HL-60 (cell line): ENCODE results near the gene TRIM62.

Source experiments
- DNase-seq, 2 experiments: peaks; one replicate each; pipeline ENCODE4 v3.0.0-alpha.2; 2010 to 2020; ENCODE audit warnings: low read depth in 1 of 2, low spot score in 1 of 2
- H3K27ac ChIP-seq: fragments of 250-450 bp; sonication (Bioruptor Pico); replicated peaks from 2 replicates; pipeline ENCODE4 v1.5.1; 2020; ENCODE audit warnings: mild to moderate bottlenecking, moderate library complexity
- H3K27me3 ChIP-seq: fragments of 250-450 bp; sonication (Bioruptor Pico); 2 replicates; pipeline ENCODE4 v1.5.1; 2021; ENCODE audit warnings: mild to moderate bottlenecking, moderate library complexity; ENCODE audit not compliant: insufficient read depth, poor library complexity, severe bottlenecking
- H3K4me3 ChIP-seq: replicated peaks from 2 replicates; pipeline ENCODE4 v1.5.1; 2011; ENCODE audit warnings: mild to moderate bottlenecking, control low read depth, low read length; ENCODE audit not compliant: insufficient read depth
- GABPA ChIP-seq: IDR thresholded peaks from 2 replicates; pipeline ENCODE4 v1.6.1; 2012; ENCODE audit warnings: low read depth
- POLR2AphosphoS5 ChIP-seq: IDR thresholded peaks from 2 replicates; pipeline ENCODE4 v1.6.1; 2012; ENCODE audit warnings: low read depth
- SPI1 ChIP-seq: IDR thresholded peaks from 2 replicates; pipeline ENCODE4 v1.6.1; 2012; ENCODE audit warnings: low read depth, mild to moderate bottlenecking, borderline replicate concordance
- TF ChIP-seq, protein P1 (sequence below): IDR thresholded peaks from one replicate; pipeline ENCODE4 v1.5.1; 2011; ENCODE audit warnings: low read length, control low read depth, inconsistent platforms; ENCODE audit not compliant: insufficient read depth
- TF ChIP-seq, protein P2 (sequence below): IDR thresholded peaks from 2 replicates; pipeline ENCODE4 v1.6.1; 2012; ENCODE audit warnings: low read depth; ENCODE audit not compliant: insufficient replicate concordance

TRIM62 gene

DNA sequence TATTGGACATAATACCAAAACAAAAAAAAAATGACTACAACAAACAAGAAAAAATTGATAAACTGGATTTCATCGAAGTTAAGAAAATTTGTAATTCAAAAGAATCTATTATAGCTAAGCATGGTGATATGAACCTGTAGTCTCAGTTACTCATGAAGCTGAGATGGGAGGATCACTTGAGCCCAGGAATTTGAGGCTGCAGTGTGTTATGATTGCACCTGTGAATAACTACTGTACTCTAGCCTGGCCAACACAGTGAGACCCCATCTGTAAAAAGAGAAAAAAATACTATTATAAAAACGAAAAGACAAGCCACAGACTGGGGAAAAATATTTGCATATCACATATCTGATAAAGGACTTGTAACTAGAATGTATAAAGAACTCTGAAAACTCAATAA is 24.5 kb upstream of the TRIM62 start:
- TF ChIP-seq, protein P1, sequence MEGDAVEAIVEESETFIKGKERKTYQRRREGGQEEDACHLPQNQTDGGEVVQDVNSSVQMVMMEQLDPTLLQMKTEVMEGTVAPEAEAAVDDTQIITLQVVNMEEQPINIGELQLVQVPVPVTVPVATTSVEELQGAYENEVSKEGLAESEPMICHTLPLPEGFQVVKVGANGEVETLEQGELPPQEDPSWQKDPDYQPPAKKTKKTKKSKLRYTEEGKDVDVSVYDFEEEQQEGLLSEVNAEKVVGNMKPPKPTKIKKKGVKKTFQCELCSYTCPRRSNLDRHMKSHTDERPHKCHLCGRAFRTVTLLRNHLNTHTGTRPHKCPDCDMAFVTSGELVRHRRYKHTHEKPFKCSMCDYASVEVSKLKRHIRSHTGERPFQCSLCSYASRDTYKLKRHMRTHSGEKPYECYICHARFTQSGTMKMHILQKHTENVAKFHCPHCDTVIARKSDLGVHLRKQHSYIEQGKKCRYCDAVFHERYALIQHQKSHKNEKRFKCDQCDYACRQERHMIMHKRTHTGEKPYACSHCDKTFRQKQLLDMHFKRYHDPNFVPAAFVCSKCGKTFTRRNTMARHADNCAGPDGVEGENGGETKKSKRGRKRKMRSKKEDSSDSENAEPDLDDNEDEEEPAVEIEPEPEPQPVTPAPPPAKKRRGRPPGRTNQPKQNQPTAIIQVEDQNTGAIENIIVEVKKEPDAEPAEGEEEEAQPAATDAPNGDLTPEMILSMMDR, result no peak
- TF ChIP-seq SPI1 (no peak), POLR2AphosphoS5 (no peak), GABPA (no peak)
- TF ChIP-seq, protein P2, sequence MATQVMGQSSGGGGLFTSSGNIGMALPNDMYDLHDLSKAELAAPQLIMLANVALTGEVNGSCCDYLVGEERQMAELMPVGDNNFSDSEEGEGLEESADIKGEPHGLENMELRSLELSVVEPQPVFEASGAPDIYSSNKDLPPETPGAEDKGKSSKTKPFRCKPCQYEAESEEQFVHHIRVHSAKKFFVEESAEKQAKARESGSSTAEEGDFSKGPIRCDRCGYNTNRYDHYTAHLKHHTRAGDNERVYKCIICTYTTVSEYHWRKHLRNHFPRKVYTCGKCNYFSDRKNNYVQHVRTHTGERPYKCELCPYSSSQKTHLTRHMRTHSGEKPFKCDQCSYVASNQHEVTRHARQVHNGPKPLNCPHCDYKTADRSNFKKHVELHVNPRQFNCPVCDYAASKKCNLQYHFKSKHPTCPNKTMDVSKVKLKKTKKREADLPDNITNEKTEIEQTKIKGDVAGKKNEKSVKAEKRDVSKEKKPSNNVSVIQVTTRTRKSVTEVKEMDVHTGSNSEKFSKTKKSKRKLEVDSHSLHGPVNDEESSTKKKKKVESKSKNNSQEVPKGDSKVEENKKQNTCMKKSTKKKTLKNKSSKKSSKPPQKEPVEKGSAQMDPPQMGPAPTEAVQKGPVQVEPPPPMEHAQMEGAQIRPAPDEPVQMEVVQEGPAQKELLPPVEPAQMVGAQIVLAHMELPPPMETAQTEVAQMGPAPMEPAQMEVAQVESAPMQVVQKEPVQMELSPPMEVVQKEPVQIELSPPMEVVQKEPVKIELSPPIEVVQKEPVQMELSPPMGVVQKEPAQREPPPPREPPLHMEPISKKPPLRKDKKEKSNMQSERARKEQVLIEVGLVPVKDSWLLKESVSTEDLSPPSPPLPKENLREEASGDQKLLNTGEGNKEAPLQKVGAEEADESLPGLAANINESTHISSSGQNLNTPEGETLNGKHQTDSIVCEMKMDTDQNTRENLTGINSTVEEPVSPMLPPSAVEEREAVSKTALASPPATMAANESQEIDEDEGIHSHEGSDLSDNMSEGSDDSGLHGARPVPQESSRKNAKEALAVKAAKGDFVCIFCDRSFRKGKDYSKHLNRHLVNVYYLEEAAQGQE, result no peak
- DNase-seq, result no peak
- no peak overlapping the region for H3K4me3 ChIP-seq

DNA sequence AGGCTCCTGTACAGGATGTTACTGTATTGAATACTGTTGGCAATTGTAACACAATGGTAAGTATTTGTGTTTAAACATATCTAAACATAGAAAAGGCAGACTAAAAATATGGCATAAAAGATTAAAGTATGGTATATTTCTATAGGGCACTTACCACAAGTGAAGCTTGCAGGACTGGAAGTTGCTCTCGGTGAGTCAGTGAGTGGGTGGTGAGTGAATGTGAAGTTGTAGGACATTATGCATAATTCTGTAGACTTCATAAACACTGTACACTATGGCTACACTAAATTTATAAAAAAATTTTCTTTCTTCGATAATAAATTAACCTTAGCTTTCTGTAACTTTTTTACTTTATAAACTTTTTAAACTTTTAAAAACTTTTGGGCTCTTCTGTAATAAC is 13.7 kb upstream of the TRIM62 start:
- TF ChIP-seq GABPA (no peak), POLR2AphosphoS5 (no peak), SPI1 (no peak)
- TF ChIP-seq, protein P1, result no peak
- TF ChIP-seq, protein P2, result no peak
- Histone ChIP-seq H3K4me3 (no peak overlapping the region), H3K27ac (no peak overlapping the region), H3K27me3 (peaks cover 19% of the 10 kb centered on the region)
- no peak for DNase-seq

More for the DNA sequence above, 24.5 kb upstream of the TRIM62 start:
- H3K27ac ChIP-seq, result no peak overlapping the region
- H3K27me3 ChIP-seq, result no peaks in the 10 kb centered on the region

DNA sequence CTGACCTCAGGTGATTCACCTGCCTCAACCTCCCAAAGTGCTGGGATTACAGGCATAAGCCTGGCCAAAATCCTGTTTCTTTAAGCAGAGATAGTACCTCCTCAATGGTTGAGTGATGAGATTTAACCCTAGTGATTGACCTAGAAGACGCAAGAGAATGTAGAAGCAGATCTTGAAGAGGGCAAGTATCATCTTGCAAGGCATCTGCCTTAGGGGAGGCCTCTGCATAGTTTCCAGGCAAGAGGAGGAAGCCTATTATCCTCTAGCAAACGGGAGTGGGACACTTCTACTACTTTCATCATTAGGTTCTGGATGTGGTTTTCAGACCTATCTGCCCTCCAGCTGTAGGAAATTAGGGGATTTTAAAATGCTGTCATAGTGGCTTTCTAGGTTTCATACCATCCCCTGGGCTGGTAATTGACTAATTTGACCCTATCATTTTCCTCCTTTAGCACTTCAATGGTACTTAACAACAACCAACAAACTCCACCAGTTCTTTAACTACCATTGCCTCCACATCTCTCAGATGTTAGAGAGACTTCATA is 10.0 kb upstream of the TRIM62 start:
- DNase-seq, result no peak
- Histone ChIP-seq H3K4me3 (no peak overlapping the region), H3K27ac (no peak overlapping the region), H3K27me3 (peaks cover 7% of the 10 kb centered on the region)
- TF ChIP-seq GABPA (no peak), SPI1 (no peak), POLR2AphosphoS5 (no peak)
- TF ChIP-seq, protein P1, result no peak
- TF ChIP-seq, protein P2, result no peak
